ENCODE results near the gene COL4A3.
"Not testable (repeated sequence)": the region's sequence is repeated elsewhere in the genome, so short reads cannot be mapped to it uniquely, and the experiment has no call there.

Gene COL4A3

DNA sequence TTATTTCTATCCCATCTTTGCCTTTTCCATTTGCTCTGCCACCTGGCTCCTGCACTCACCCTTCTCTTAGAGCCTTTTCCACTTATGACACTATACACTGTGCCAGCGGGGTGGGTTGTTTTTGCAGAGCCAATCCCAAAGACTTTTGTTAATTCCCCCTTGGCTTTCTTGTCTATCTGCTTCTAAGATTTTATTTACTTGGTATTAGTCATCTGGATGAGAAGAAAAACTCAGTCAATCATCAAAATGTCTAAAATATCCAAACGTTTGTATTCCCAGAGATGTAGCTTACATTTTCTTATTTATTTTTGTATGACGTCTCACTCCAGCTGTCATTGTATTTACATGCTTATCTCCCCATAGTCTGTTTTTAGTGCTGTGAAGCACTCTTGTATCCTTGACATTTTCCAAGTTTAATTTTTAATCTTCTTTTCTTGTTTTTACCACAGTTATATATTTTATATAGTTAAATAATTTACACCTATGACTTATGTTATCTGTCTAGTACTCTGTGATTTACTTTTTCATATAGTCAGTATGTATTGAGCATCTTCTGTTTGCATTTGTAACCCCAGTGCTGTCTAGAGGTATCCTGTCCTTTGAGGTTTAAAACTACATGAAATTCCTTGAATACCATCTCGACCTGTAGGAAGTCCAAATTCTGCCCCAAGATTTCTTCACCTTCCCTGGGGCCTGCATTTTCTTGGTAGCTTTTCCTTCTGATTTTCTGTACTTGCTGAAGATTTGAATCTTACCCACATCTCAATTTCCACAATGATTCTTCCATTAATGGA lies 55.1 kb downstream of the COL4A3 start:
- DNase-seq: no peak

DNA sequence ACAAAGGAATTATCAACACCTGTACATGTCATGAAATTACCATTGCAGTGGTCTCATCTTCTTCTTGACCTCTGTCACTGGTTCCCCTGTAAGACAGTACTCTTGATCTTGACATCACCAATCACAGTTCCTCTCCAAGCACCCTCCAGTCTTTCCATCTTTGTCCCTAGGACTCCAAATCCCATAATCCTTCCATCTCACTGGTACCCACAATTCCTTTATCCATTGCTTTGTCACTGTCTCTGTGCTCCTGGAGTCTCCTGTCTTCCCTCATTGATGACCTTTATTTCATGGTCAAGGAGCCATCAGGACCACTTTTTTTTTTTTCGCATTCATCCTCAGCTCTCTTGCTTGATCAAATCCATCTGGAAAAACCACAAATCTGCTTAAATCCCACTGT lies 56.7 kb downstream of the COL4A3 start:
- DNase-seq: no peak

DNA sequence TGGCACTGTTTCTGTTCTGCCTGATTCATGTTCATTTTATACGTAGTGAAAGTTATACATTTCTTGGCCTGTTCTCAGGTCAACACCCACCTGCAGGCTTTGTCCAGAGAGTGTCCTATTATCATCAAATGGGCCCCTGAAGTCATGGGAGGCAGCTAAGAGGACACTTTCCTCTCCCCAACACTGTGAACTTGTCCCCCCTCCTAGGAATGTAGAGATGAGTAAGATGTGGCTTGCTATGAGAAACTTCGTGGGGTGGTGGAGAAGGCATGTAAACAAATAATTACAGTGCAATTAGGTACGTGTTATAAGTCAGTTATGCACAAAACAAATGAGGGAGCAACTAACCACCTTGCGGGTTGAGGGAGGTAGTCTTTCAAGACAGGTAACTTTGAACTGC lies 57.9 kb downstream of the COL4A3 start:
- DNase-seq: no peak

DNA sequence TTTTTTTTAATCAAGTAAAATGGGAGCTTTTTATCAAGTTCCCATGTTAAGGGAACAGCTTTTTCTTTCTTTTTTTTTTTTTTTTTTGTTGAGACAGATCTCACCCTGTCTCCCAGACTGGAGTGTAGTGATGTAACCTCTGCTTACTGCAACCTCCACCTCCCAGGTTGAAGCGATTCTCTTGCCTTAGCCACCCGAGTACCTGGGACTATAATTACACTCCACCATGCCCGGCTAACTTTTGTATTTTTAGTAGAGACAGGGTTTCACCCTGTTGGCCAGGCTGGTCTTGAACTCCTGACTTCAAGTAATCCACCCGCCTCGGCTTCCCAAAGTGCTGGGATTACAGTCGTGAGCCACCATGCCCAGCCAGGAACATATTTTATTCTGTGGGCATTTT lies 61.2 kb downstream of the COL4A3 start:
- DNase-seq: not testable (repeated sequence)

DNA sequence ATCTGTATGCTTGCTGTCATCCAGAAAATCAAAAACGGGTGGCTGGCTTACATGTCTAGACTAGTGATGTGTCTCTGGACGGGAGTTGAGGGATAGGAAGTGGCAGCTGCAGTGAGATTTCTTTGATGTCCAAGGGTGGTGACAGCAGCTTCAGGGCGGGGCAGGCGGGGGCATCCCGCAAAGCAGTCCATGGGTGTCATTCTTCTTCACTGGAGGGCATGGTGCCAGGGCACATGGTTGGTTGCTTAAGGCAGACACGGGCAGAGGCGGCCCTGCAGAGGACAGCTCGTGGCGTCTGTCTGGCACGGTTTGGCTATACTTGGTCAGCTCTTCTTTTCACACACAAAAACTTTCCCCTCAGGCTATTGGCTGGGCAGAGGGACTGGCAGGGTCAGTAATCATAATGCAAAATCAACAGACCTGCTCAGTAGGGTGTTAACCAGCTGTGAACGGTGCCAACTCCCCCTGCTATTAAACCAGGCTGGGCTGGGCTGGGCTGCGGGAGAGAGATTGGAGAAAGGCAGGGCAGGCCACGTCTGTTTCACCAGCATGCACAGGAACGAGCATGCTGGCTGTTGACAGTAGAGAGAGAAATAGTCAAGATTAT lies 63.7 kb downstream of the COL4A3 start:
- no peak for DNase-seq

DNA sequence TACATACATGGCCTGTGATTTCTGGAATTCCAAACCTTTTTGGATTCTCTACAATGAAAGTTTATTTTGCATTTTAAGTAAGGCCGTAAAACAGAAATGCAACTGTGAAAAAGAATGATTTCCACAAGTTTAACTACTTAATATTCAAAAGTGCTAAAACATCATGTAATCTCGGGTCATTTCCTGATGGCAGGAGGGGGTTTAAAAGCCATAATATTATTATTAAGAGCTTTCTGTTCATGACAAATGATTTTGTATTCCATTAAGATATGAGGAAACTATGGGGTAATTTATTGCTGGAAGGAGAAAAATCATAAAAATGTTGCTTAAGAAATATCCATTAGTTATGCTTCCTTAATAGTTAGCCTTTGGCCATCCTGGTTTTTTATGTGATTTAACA lies 65.7 kb downstream of the COL4A3 start:
- DNase-seq: no peak

DNA sequence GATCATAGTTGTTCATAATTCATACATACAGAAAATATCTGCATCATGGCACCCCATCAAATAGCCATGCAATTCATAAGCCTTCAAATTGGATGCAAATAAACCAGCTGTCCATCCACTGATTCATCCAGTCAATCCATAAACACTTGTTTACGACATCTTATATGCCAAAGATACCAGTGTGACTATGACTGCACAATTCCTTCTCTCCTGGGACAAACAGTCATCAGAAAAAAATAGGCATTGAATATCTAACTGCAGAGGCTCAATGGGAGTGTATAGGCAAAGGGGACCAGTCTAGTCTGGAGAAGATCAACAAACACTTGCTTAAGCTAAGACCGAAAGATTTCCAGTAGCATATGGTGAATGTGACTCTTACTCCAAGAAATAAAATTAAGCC lies 70.0 kb downstream of the COL4A3 start:
- no peak for DNase-seq

DNA sequence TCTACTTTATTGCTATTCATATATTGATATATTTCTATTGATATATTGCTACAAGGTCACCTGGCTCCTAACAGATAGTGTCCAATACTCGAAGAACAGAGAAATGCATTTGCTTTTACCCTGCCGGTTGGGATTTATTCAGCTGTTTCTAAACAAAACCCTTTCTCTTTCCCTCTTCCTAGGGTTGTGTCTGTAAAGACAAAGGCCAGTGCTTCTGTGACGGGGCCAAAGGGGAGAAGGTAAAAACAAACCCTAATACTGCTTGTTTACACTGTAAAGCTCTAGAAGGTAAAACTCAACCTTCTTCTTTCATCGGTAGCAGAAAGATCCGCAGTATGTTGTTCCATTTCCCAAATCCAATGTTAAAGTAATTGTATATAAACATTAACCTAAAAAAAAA lies 73.4 kb downstream of the COL4A3 start:
- no peak for DNase-seq

DNA sequence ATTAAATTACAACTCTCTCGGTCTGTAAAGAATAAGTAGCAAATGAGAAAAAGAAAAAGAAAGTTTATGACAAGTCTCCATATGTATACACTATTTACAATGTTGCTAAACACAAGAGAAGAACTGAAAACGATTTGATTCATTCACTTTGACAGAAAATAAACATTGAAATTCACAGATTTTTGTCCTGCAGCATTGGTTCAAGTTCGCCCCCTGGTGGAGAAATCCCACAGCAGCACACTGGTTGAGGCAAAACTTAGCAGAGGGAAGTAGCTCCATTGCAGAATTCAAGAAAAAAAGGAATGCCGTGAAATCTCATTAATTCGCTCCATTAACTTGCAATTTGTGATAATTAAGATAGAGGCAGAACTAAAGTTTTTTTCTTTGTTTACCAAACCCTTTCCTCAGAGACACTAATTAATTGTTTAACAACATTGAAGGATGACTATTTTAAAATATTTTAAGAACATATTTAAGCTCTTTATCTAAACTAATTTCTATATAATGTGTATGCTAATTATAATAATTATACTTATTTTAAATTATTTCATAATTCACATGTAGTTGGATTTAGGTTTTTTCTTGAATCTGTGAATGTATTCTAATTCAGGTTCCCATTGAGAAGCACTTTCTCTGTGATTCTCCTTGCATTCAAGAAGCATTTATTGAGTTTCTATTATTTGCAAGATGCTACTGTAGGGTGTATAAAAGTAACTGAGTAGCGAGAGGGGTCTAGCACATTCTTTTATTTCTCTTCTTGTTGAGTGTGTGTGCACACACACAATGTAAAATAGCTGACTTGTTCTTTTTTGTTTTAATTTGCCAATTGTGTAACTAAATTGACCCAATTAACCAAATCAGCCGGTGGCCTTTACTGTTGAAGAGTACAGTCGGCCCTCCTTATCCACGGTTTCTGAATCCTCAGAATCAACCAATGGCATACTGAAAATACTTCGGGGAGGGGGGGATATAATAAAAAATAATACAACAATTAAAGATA lies 74.1 kb downstream of the COL4A3 start:
- DNase-seq: peak; percentile 57

DNA sequence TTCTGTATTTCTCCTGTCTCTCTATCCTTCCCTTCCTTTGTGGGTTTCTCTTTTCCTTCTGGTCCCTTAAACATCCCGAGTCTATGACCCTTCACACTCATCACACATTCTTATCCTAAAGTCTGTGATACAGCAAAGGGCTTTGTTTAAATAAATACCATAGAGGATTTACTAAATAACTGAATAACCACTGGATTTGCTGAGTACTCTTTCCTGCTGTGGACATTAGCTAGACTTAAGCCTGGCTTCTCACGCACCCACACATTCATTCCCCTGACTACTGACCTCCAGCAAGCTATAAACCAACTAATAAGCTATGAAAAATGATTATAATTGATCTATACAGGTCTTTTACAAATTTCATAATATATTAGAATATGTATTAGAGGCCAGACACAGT lies 76.6 kb downstream of the COL4A3 start:
- no peak for DNase-seq

DNA sequence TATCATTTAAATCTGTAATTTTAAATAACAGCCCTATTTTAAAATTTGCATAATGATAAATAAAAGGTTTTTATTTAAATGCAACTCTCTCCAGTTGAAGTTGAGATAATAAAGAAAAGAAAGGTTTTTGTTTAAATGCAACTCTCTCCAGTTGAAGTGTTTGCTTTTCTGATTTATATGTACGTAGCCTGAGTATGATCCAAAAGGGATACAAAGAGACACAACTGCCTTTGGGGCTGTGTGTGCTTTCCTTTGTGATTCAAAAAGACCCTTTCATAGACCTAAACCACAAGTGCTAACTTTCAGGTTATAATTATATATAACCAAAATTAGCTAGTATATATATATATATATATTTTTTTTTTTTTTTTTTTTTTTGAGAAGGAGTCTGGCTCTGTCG lies 84.5 kb downstream of the COL4A3 start:
- no peak for DNase-seq

DNA sequence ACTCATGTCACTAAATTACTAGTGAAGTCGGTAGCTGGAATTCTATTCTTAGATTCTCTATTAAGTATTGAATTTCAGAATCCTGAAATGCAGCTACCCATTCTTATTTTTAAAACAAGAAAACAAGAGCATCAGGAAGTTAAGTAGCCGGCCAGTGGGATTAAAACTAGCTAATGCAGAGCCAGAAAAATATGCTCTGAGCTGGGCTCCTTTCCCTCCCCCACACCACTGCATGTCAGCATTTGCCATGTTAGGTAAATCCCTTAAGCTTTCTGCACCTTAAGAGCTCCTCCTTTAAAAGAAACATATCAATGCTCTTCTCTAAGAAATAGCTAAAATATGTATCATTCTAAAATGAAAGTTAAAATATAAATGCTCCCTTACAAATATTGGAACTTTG lies 88.4 kb downstream of the COL4A3 start:
- DNase-seq: no peak

DNA sequence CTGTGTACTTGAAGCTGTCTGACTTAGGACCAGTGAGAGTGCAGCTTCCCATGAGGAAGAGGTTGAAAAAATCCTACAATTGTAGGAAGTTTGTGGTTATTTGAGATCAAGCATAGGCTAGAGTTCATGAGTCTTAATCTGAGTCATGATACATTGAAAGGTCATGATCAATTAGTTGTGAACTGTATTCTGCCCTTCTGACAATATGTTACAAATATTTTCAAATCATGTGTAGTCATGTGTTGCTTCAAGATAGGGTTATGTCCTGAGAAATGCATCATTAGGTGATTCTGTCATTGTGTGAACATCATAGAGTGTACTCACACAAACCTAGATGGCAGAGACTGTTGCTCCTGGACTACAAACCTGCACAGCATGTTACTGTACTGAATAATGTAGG lies 92.2 kb downstream of the COL4A3 start:
- no peak for DNase-seq

DNA sequence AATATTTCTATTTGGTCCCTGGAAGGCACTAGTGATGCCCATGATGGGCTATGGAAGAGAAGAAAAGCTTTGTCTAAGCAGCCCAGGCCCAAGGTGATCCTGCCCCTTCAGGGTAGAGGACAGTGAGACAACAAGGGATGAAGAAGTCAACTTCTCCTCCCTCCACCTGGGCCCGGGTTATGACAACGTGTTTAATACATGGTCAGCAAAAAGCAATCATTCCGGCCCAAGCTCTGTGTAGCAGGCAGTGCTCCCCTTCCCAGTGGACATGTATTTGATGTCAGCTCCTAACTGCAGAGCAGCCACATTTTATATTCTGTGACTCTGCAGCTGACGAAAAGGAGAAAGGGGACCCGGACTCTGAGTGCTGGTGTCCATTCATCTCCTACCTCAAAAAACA lies 93.4 kb downstream of the COL4A3 start:
- DNase-seq: no peak

DNA sequence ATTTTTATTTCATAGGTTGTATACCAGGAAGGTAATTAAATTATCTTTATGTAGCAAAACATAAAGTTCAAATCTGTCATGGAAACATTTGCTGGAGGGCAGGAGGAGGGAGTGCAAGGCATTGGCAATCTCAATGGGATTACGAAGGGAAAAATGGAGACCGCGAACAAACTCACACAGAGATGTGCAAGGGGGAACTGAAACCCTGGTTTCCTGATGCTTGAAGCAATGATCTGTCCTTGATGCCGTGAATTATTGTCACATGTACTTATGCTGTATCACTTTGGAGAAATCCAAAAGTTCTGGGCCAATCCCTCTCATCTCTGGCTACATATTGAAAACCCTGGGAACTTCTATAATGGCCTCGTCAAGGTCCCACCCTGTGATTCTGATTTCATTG lies 95.6 kb downstream of the COL4A3 start:
- no peak for DNase-seq

DNA sequence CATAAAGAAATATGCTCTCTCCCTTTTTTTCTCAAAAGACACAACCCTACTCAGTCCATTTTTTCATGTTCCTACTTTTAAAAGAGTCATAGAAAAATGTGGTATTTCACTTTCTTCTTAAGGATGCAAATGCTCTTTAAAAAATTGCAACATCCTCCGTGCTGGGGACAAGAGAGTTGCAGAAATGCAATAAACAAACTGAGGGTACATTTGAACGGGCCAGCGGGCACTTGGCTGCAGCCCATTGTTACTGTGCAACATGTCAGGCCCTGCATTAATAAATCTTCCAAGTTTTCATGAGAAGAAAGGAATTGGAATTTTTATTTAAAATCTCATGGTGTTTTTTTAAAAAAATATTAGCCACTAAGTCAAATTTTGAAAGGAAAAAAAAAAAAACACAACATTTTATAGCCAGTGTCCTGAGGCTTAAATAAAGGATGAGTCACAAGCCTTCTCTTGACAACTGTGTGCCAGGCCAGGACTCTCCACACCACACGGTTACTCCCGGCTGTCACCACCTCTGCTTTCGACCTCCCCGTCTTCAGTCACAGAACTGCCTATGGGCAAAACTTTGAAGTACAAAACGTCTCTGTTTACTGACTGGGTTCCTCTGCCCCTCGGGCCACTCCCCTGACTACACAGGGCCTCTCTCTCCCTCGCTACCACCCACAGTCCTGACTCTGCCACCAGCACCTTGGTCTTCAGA lies 103.1 kb downstream of the COL4A3 start:
- no peak for DNase-seq

DNA sequence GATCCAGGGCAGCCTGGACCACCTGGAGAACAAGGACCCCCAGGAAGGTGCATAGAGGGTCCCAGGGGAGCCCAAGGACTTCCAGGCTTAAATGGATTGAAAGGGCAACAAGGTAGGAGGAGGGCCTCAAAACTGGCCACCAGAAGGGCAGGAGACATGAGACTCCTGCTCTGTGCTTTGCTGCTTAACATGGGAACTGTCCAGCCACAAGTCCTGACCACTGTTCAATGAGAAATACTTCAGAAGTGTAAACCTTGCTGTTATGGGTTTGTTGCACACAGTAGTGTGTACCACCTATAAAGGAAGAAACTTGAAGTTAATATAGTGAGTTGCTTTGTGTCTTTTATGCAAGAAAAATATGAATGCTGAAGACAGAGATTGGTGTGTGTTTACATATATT lies 116.5 kb downstream of the COL4A3 start:
- DNase-seq: no peak

DNA sequence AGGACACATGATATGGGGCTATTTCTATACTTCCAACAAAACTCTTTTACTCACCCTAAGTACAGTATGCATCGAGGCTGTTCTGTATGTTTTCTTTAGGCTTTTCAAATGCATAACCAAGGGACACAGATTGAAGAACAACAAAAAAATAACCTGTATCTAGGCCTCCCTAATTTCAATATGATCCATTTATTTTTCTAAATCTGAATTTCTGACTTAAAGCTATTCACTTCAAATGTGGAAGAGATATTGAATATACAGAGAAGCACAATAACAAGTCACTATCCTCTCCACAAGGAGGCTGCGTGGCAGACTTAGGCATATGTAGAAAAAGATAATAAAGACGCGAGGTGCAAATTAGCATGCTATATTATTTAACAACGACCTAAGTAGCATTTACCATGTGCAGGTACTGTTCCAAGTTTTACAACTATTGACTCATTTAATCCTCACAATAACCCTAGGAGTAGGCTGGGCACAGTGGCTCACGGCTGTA lies 121.4 kb downstream of the COL4A3 start:
- DNase-seq: no peak

DNA sequence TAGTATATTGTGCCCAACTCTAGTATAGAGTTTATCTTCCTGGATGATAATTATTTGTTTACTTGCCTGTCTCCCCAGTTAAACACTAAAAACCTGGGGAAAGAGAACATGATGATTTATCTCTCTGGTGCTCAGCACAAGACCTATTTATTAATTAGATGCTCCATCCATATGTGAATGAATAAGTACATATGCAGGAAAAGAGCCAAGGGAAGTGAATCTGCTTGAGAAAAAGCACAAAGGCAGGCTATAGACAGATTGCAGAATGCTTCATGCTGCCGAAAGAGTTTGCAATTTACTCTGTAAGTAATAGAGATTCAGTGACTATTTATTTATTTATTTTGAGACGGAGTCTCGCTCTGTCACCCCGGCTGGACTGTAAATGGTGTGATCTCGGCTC lies 123.3 kb downstream of the COL4A3 start:
- DNase-seq: no peak

DNA sequence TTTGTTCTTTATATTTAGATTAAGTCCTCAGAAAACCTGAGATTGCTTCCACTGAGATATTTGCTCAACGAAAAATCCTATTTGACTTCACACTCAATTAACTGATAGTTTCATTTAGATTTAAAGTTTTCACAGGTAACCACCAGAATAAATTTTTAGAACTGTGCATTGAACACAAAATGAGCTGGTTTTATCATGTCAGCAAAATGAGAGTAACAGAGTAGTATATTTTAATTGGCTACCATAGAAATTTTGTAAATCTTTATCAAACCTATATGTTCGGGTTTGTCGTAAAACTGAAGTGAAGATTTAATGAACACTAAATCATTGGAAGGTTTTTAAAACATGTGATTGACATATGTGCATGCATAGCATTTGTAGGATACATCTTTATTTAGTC lies 127.9 kb downstream of the COL4A3 start:
- DNase-seq: no peak

DNA sequence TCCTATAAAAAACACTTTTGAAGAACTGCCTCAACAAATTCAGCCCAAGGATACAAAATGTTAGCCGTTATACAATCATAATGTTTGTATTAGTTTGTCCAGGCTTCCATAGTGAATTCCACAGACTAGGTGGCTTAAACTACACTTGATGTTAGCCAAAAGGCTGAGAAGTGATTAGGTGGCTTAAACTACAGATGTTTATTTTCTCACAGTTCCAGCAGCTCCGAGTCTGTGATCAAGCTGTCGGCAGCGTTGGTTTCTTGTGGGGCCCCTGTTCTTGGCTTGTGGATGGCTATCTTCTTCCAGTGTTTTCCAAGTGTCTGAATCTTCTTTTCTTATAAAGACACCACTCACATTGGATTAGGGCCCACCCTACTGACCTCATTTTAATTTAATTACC lies 129.1 kb downstream of the COL4A3 start:
- DNase-seq: no peak

DNA sequence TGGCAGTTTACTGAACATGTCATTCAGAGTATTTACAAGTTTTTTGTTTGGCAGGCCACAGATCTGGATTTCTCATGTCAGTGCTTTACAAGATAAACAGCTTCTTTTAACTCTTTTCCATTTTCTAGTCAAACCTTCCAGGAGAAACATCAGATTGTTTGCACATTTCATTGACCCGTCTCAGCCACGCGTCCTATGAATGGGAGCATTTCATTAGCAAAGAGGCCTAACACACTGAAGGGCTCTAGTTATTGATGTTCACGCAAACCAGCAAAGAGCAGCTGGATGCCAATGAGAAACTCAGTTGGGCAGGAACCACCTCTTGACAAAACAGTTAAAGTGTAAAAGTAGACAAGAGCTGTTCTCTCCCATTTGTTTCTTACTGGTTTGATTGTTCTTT lies 131.4 kb downstream of the COL4A3 start:
- DNase-seq: no peak
